Transverse colon (tissue), 4 donors: ENCODE data around the gene STK33.
A peak's percentile ranks its signal among the peaks of the same experiment; 100 is the strongest.

ENCODE experiments used
- CTCF ChIP-seq, 5 experiments: fragments of 200-600 bp in 3 of 5; fragments of 450-650 bp in 2 of 5; sonication (generic) in 3 of 5; IDR thresholded peaks; 1 replicate in 2 of 5; 2 replicates in 3 of 5; pipeline ENCODE4 v1.5.1; 2016 to 2017; ENCODE audit warnings: antibody characterized with exemption in 5 of 5, inconsistent platforms in 3 of 5, mild to moderate bottlenecking in 2 of 5, moderate library complexity in 1 of 5
- EP300 ChIP-seq: sonication (generic); formaldehyde crosslinking; IDR thresholded peaks from one replicate; pipeline ENCODE4 v1.6.1; 2017; ENCODE audit warnings: antibody characterized with exemption, low read depth
- POLR2A ChIP-seq: fragments of 450-650 bp; IDR thresholded peaks from one replicate; pipeline ENCODE4 v1.6.1; 2016; ENCODE audit warnings: antibody characterized with exemption, mild to moderate bottlenecking, moderate library complexity
- POLR2AphosphoS5 ChIP-seq, 3 donors: sonication (generic); formaldehyde crosslinking; IDR thresholded peaks; one replicate each; pipeline ENCODE4 v1.6.1; 2016; ENCODE audit warnings: antibody characterized with exemption in 3 of 3

- TF ChIP-seq CTCF (IDR thresholded peaks at IDR 0.05): peak; percentile 62 to 78 (median 67)
- no peak for TF ChIP-seq EP300
- TF ChIP-seq POLR2A: no peak
- TF ChIP-seq POLR2AphosphoS5 (IDR thresholded peaks at IDR 0.05): no peak
These were observed 27.3 kb downstream of the STK33 start for GRCh38 chr11:8566613-8567210.
